Mesendoderm (in vitro differentiated cells): ENCODE results near the gene ZNF521.

Experiments used
- DNase-seq: peaks from one replicate; pipeline ENCODE4 v3.0.0; 2013
- H2AK5ac ChIP-seq: 2 replicates; pipeline ENCODE4 v1.6.1; 2013; ENCODE audit warnings: low read length, inconsistent platforms
- H2BK120ac ChIP-seq: 2 replicates; pipeline ENCODE4 v1.6.1; 2013; ENCODE audit warnings: low read depth, mild to moderate bottlenecking, low read length, moderate library complexity, mixed read lengths
- H2BK15ac ChIP-seq: replicated peaks from 2 replicates; pipeline ENCODE4 v1.6.1; 2013; ENCODE audit warnings: low read depth, mild to moderate bottlenecking, moderate library complexity
- H2BK5ac ChIP-seq: 2 replicates; pipeline ENCODE4 v1.6.1; 2013; ENCODE audit warnings: low read length, inconsistent platforms
- H3K18ac ChIP-seq: 2 replicates; pipeline ENCODE4 v1.6.1; 2013; ENCODE audit warnings: mild to moderate bottlenecking, low read length, mixed read lengths
- H3K23ac ChIP-seq: one replicate; pipeline ENCODE4 v1.6.1; 2013; ENCODE audit warnings: low read length
- H3K27ac ChIP-seq: 2 replicates; pipeline ENCODE4 v1.5.1; 2013; ENCODE audit warnings: low read depth, mild to moderate bottlenecking, inconsistent platforms, low read length, moderate library complexity
- H3K27me3 ChIP-seq: 2 replicates; pipeline ENCODE4 v1.6.1; 2013; ENCODE audit warnings: low read length, control low read depth, mild to moderate bottlenecking, inconsistent platforms; ENCODE audit not compliant: insufficient read depth, poor library complexity
- H3K36me3 ChIP-seq: 2 replicates; pipeline ENCODE4 v1.6.1; 2013; ENCODE audit warnings: low read length, inconsistent platforms; ENCODE audit not compliant: control insufficient read depth, insufficient read depth
- H3K4ac ChIP-seq: one replicate; pipeline ENCODE4 v1.6.1; 2013; ENCODE audit warnings: low read depth, mild to moderate bottlenecking, low read length, moderate library complexity
- H3K4me1 ChIP-seq: 2 replicates; pipeline ENCODE4 v1.6.1; 2013; ENCODE audit warnings: low read depth, low read length, inconsistent platforms; ENCODE audit not compliant: control insufficient read depth
- H3K4me2 ChIP-seq: 2 replicates; pipeline ENCODE4 v1.6.1; 2013; ENCODE audit warnings: low read length
- H3K4me3 ChIP-seq: 2 replicates; pipeline ENCODE4 v1.5.1; 2013; ENCODE audit warnings: mild to moderate bottlenecking, low read length
- H3K56ac ChIP-seq: one replicate; pipeline ENCODE4 v1.6.1; 2013; ENCODE audit warnings: low read length
- H3K79me1 ChIP-seq: 2 replicates; pipeline ENCODE4 v1.6.1; 2013; ENCODE audit warnings: low read length, inconsistent platforms
- H3K79me2 ChIP-seq: 2 replicates; pipeline ENCODE4 v1.6.1; 2013; ENCODE audit warnings: mild to moderate bottlenecking, low read length; ENCODE audit not compliant: control insufficient read depth, insufficient read depth
- H3K9ac ChIP-seq: 2 replicates; pipeline ENCODE4 v1.6.1; 2013; ENCODE audit warnings: low read length, inconsistent platforms
- H4K5ac ChIP-seq: one replicate; pipeline ENCODE4 v1.6.1; 2013; ENCODE audit warnings: low read length
- H4K8ac ChIP-seq: one replicate; pipeline ENCODE4 v1.6.1; 2013; ENCODE audit warnings: low read depth, mild to moderate bottlenecking, control low read depth, low read length, moderate library complexity
- WGBS: extraction: QIAGEN DNeasy Blood & Tissue Kit; methylation state at CpG from one replicate; pipeline ENCODE4 v1.1.7; 2013; ENCODE audit warnings: low lambda C conversion rate, missing lambda C conversion rate; ENCODE audit not compliant: insufficient coverage; ENCODE audit errors: extremely low coverage; 5-methylcytosine and 5-hydroxymethylcytosine counted together

The ZNF521 gene

DNA sequence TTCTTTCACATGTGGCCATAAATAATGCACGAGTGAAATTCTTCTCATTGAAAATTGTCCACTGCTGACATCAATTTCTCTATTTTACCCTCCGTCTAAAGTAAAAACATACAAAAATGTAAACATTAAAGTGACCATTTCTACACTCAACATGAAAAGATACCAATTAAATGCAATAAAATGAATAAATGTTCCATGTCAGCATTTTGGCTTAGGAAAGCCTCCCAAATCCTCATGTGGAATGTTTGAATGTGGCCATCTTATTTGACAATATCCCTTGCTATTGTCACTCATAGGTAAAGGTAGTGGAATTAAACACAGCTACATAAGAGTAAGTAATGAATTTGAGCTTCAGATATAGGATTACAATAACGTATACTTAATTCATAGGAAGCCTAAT, 60.8 kb downstream of the ZNF521 start:
- H3K27me3 ChIP-seq = no peaks in the 10 kb centered on the region
- no peaks in the 10 kb centered on the region for H3K4me1 ChIP-seq
- H3K23ac ChIP-seq = no peak overlapping the region
- no peaks in the 10 kb centered on the region for H3K79me2 ChIP-seq
- no peaks in the 10 kb centered on the region for H3K79me1 ChIP-seq
- no peak for DNase-seq
- H4K5ac ChIP-seq = no peak overlapping the region
- no peak overlapping the region for H3K27ac ChIP-seq
- H3K56ac ChIP-seq = no peak overlapping the region
- H2BK15ac ChIP-seq = no peak overlapping the region
- no peak overlapping the region for H3K4me3 ChIP-seq
- no peak overlapping the region for H3K4me2 ChIP-seq
- no peak overlapping the region for H3K4ac ChIP-seq
- H2AK5ac ChIP-seq = no peak overlapping the region
- no peak overlapping the region for H2BK5ac ChIP-seq
- H4K8ac ChIP-seq = no peak overlapping the region
- H3K36me3 ChIP-seq = no peaks in the 10 kb centered on the region
- no peak overlapping the region for H2BK120ac ChIP-seq
- WGBS = no CpG with 5 or more reads among the region's 3 CpGs
- no peak overlapping the region for H3K9ac ChIP-seq
- H3K18ac ChIP-seq = no peak overlapping the region

GRCh38 chr18:25289001-25289631, 62.9 kb downstream of the ZNF521 start:
- Histone ChIP-seq H2AK5ac (no peak overlapping the region), H2BK15ac (no peak overlapping the region), H4K5ac (no peak overlapping the region), H2BK120ac (no peak overlapping the region), H3K56ac (no peak overlapping the region), H3K27me3 (no peaks in the 10 kb centered on the region), H3K4me3 (no peak overlapping the region), H3K4me2 (no peak overlapping the region), H3K9ac (no peak overlapping the region), H3K18ac (no peak overlapping the region), H3K79me1 (no peaks in the 10 kb centered on the region), H3K23ac (no peak overlapping the region), H3K79me2 (no peaks in the 10 kb centered on the region), H4K8ac (no peak overlapping the region), H3K36me3 (no peaks in the 10 kb centered on the region), H3K27ac (no peak overlapping the region), H3K4me1 (no peaks in the 10 kb centered on the region), H3K4ac (no peak overlapping the region), H2BK5ac (no peak overlapping the region)
- no CpG with 5 or more reads among the region's 9 CpGs for WGBS
- peak; percentile 16 for DNase-seq

GRCh38 chr18:25288340-25288938, 63.5 kb downstream of the ZNF521 start:
- Histone ChIP-seq H3K27me3 (no peaks in the 10 kb centered on the region), H3K4me1 (no peaks in the 10 kb centered on the region), H2BK120ac (no peak overlapping the region), H3K4ac (no peak overlapping the region), H4K8ac (no peak overlapping the region), H3K4me2 (no peak overlapping the region), H4K5ac (no peak overlapping the region), H2AK5ac (no peak overlapping the region), H3K56ac (no peak overlapping the region), H3K79me2 (no peaks in the 10 kb centered on the region), H3K27ac (no peak overlapping the region), H2BK5ac (no peak overlapping the region), H3K9ac (no peak overlapping the region), H3K18ac (no peak overlapping the region), H3K36me3 (no peaks in the 10 kb centered on the region), H2BK15ac (no peak overlapping the region), H3K4me3 (no peak overlapping the region), H3K79me1 (no peaks in the 10 kb centered on the region), H3K23ac (no peak overlapping the region)
- DNase-seq = no peak
- no CpG with 5 or more reads among the region's 4 CpGs for WGBS

DNA sequence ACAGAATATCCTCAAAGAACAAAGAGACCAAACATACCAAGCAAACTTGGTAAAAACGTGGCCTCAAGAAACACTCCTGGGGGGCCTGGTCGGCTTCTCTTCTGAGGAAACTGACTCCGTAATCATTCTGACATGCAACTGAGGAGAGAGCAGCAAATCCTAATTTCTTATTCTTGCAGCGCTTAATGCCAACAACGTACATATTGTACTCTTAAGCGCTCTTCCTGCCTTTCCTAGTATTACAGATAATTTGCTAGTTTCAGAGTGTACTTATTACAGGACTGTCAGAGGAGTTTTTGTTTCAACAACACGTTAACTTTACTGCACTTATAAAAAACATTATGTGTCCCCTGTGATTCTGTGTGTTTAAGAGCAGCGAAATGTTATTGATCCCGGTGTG, 64.9 kb downstream of the ZNF521 start:
- H3K4me1 ChIP-seq = no peaks in the 10 kb centered on the region
- no peaks in the 10 kb centered on the region for H3K79me2 ChIP-seq
- H4K5ac ChIP-seq = no peak overlapping the region
- H3K27ac ChIP-seq = no peak overlapping the region
- no CpG with 5 or more reads among the region's 9 CpGs for WGBS
- H4K8ac ChIP-seq = no peak overlapping the region
- no peak overlapping the region for H3K56ac ChIP-seq
- no peak overlapping the region for H2BK15ac ChIP-seq
- no peak overlapping the region for H2BK5ac ChIP-seq
- H3K18ac ChIP-seq = no peak overlapping the region
- peaks cover 2% of the 10 kb centered on the region for H3K79me1 ChIP-seq
- DNase-seq = no peak
- H3K4me3 ChIP-seq = no peak overlapping the region
- H3K4ac ChIP-seq = no peak overlapping the region
- H3K23ac ChIP-seq = no peak overlapping the region
- no peaks in the 10 kb centered on the region for H3K36me3 ChIP-seq
- no peak overlapping the region for H3K4me2 ChIP-seq
- no peak overlapping the region for H3K9ac ChIP-seq
- H2BK120ac ChIP-seq = no peak overlapping the region
- H3K27me3 ChIP-seq = no peaks in the 10 kb centered on the region
- no peak overlapping the region for H2AK5ac ChIP-seq

GRCh38 chr18:25284861-25285550, 67.0 kb downstream of the ZNF521 start:
- WGBS = no CpG with 5 or more reads among the region's 10 CpGs

More at GRCh38 chr18:25284861-25285550, 67.0 kb downstream of the ZNF521 start:
- H3K23ac ChIP-seq = no peak overlapping the region
- H3K79me2 ChIP-seq = no peaks in the 10 kb centered on the region
- H3K27ac ChIP-seq = no peak overlapping the region
- no peaks in the 10 kb centered on the region for H3K27me3 ChIP-seq
- no peak overlapping the region for H4K8ac ChIP-seq
- no peak overlapping the region for H3K4me3 ChIP-seq
- H3K36me3 ChIP-seq = no peaks in the 10 kb centered on the region
- H2BK120ac ChIP-seq = no peak overlapping the region
- no peak overlapping the region for H3K9ac ChIP-seq
- H3K79me1 ChIP-seq = peaks cover 2% of the 10 kb centered on the region
- no peak overlapping the region for H2AK5ac ChIP-seq
- peak; percentile 14 for DNase-seq
- H2BK15ac ChIP-seq = no peak overlapping the region
- H3K4me1 ChIP-seq = no peaks in the 10 kb centered on the region
- H3K18ac ChIP-seq = no peak overlapping the region
- H3K4me2 ChIP-seq = no peak overlapping the region
- no peak overlapping the region for H3K4ac ChIP-seq
- no peak overlapping the region for H3K56ac ChIP-seq
- H4K5ac ChIP-seq = no peak overlapping the region
- H2BK5ac ChIP-seq = no peak overlapping the region
